ENCODE measurements around the gene LARP1.
"Not testable (repeated sequence)": the region's sequence is repeated elsewhere in the genome, so short reads cannot be mapped to it uniquely, and the experiment has no call there.

The LARP1 gene

DNA sequence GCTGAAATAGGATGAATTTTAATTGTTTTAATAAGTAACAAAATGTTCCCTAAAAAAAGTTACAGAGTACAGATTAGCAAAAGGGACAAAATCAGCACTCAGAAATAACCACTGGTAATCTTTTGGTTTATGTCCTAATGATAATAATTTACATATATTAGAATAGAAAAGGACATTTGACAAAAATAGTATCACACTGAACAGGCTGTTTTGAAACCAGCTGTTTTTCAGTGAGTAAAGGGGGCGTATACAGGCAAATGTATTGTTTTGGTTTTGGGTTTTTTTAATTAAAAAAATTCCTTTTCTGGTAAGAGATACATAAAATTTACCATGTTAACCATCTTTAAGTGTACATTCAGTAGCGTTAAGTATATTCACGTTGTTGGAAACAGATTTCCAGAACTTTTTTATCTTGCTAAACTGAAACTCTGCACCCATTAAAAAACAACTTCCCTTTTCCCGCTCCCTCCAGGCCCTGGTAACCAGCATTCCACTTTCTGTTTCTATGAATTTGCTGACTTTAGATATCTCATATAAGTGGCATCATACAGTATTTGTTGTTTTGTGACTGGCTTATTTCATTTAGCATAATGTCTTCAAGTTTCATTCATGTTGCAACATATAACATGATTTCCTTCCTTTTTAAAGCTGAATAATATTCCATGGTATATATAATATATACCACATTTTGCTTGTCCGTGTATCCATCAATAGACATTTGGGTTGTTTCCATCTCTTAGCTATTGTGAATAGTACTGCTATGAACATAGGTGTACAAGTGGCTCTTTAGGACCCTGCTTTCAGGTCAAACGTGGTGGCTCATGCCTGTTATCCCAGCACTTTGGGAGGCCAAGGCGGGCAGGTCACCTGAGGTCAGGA is 20.6 kb upstream of the LARP1 start:
- in situ Hi-C loops (cut with MboI; ENCODE audit: low sequenced_read_pairs), result no loop called here

DNA sequence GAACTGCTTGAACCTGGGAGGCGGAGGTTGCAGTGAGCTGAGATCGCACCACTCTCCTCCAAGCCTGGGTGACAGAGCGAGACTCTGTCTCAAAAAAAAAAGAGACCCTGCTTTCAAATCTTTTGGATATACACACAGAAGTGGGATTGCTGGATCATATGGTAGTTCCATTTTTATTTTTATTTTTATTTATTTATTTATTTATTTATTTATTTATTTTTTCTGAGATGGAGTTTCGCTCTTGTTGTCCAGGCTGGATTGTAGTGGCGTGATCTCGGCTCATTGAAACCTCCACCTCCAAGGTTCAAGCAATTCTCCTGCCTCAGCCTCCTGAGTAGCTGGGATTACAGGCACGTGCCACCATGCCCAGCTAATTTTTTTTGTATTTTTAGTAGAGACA is 19.8 kb upstream of the LARP1 start:
- in situ Hi-C loops (cut with MboI; ENCODE audit: low sequenced_read_pairs), result not testable (repeated sequence)

DNA sequence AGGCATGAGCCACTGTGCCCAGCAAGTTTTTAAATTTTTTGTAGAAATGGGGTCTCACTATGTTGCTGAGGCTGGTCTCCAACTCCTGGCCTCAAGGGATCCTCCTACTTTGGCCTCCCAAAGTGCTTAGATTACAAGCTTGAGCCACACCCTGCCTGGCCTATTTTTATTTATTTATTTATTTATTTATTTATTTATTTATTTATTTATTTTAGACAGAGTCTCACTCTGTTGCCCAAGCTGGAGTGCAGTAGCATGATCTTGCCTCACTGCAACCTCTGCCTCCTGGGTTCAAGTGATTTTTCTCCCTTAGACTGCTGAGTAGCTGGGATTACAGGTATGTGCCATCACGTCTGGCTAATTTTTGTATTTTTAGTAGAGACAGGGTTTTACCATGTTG is 18.8 kb upstream of the LARP1 start:
- in situ Hi-C loops (cut with MboI; ENCODE audit: low sequenced_read_pairs), result not testable (repeated sequence)

DNA sequence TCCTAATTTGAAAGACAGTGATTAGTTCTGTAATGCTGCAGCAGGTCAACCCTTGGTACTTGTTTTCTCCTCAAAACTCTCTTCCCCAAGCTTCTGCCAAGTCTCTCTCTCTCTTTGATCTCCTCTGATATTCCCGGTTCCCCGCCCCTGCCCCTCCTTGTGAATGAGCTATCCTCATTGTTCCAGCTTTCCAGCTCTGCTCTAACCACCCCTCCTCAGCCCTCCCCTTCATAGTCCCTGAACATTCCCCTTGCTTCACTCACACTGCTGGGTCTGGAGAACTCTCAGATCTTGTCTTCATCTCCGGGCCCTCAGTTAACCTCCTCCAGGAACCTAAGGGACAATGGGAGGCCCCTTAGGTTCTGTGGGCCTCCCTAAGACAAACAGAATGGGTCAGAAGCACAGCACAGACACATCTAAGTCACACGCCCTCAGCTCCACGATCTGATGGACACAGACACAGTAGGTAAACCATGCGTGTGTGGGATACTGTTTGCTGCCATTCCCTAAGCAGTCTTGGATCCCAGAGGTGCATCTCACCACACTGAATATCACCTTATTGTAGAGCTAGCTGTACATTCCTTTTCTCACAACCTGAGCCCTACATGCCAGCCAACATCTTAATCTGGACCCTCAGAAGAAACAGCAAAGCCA is 17.4 kb upstream of the LARP1 start:
- in situ Hi-C loops (cut with MboI; ENCODE audit: low sequenced_read_pairs), result no loop called here

DNA sequence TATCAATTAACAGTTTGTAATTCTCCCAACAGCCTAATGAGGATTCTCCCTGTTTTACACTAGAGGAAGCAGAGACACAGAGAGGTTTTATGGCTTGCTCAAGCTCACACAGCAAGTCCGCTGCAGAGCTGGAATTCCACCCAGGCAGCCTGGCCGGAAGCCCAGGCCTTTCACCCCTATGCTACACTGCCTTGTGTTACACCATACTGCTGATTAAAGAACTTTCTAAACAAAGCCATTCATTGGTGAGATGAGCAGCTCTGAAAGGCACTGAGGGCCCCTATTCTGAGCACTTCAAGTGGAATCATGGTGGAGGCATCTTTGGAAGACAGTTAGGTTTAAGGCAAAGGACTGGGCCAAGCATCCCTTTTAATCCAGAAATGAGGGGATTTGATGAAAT is 14.7 kb upstream of the LARP1 start:
- in situ Hi-C loops (cut with MboI; ENCODE audit: low sequenced_read_pairs), result no loop called here

DNA sequence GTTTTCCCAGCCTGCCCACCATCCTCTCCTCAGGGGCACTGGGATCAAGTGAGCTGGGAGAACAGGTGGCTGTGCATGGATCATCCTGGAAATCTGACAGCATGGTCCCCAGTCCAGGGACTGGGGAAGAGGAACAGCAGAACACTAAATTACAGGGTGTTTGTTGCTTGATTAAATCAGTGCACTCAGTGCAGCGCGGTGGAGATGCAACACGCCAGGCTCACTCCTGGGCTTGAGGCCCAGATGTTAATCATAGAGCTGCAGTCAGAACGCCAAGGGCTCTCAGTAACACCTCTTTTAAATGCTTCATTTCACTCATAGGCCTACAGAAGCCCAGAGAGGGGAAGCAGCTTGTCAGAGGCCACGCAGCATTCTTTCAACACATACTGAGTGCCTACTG is 14.2 kb upstream of the LARP1 start:
- in situ Hi-C loops (cut with MboI; ENCODE audit: low sequenced_read_pairs), result no loop called here

DNA sequence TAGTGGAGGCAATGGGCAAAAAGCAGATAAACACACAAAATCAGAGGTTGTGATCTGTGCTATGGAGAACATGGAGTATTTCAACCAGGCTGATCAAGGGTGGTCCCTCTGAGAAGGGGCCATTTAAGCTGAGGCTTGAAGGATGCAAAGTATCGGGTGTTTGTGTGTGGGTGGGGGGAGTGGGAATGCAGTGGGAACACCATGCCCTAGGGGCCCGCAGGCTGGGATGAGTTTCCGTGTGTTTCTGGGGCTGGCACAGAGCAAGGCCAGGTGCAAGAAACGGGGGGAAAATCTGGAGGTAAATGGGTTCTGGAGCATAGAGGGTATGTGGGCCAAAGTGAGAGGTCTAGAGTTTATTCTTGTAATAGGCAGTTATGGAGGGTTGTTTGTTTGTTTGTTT is 13.8 kb upstream of the LARP1 start:
- in situ Hi-C loops (cut with MboI; ENCODE audit: low sequenced_read_pairs), result no loop called here

DNA sequence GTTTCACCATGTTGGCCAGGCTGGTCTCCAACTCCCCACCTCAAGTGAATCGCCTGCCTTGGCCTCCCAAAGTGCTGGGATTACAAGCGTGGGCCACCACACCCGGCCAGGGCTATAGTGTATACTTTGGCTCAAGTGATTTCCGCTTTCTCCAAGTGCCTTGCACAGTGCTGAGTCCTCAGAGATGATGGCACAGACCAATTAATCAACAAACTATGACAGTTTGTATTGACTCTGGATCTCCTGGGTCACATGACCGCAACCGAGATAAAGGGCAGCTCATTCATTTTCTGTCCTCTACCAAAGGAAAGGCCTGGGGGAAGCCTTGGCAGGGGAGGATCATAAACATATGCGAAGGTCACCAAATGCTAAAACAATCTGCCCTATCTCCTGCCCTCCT is 11.4 kb upstream of the LARP1 start:
- in situ Hi-C loops (cut with MboI; ENCODE audit: low sequenced_read_pairs), result no loop called here

DNA sequence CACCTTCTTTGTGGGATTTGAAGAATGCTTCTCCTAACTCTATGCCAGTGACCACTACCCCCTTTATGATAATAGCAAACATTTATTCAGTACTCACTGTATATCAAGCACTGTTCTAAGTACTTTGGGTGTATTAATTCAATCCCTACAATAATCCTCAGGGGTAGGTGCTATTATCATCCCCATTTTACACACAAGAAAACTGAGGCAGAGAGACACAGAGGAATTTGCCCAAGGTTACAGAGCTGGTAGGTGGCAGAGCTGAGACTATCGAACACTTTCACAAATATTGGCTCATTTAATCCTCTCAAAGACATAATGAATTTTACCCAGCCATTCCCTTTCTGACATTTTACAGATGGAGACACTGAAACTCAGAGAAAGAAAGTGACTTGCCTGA is 9.8 kb upstream of the LARP1 start:
- in situ Hi-C loops (cut with MboI; ENCODE audit: low sequenced_read_pairs), result no loop called here

DNA sequence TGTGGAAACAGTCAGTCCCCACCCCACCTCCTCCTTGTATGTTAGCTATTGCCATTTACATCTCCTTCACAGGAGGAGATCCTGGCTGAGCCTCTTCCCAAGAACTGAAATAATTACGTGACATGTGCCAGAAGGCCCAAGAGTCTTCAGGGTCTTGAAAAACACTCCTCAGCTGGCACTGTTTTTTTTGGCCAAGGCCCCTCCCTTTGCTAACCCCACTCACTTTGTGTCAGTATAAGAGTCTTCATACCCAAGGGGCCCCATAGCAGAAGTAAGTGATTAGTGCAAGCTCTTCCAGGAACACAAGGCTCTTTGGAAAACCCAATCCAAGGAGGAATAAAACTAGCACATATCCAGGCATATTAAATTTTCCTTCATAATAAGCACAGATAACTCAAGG is 5.7 kb upstream of the LARP1 start:
- in situ Hi-C loops (cut with MboI; ENCODE audit: low sequenced_read_pairs), result no loop called here

DNA sequence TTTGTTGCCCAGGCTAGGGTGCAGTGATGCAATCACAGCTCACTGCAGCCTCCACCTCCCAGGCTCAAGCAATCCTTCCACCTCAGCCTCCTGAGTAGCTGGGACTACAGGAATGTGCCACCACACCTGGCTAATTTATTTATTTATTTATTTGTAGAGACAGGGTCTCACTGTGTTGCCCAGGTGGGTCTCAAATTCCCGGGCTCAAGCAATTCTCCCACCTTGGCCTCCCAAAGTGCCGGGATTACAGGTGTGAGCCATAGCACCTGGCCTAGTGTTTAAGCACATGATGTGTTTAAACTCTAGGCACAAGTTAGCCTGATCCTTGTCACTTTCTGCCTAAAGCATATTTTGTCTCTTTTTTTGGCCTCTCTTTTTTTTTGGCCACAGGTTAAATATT is 4.5 kb upstream of the LARP1 start:
- in situ Hi-C loops (cut with MboI; ENCODE audit: low sequenced_read_pairs), result not testable (repeated sequence)

DNA sequence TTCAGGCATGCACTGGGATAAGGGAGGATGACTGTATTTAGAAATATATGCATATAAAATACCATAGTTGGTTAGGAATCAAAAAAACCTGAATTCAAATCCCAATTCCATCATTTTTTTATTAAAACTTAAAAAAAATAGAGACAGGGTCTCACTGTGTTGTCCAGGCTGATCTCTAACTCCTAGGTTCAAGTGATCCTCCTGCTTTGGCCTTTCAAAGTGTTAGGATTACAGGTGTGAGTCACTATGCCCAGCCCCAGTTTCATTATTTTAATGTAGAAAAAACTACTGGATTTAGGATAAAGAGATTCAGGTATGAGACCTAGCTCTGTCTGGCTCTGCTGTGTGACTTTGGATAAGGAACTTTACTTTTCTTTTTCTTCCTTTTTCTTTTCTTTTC is 3.3 kb upstream of the LARP1 start:
- in situ Hi-C loops (cut with MboI; ENCODE audit: low sequenced_read_pairs), result no loop called here

DNA sequence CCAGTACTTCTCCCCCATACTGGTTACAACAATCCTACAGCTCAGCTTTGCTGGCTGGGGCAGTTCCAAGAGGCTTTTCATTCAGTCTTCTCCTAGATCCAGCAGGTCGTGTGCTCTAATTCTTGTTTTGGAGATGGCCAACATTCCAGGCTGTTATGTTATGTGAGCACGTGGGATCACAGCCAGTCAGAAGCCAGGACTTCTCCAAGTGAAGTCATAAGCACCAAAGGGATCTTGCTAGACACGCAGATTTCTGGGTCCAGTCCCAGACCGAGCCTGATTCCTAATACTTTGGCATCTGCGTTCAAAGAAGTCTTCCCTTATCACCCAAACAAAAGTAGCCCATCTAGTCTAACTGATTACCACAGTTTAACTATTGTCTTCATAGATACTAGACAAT is 1.4 kb upstream of the LARP1 start:
- in situ Hi-C loops (cut with MboI; ENCODE audit: low sequenced_read_pairs), result no loop called here

DNA sequence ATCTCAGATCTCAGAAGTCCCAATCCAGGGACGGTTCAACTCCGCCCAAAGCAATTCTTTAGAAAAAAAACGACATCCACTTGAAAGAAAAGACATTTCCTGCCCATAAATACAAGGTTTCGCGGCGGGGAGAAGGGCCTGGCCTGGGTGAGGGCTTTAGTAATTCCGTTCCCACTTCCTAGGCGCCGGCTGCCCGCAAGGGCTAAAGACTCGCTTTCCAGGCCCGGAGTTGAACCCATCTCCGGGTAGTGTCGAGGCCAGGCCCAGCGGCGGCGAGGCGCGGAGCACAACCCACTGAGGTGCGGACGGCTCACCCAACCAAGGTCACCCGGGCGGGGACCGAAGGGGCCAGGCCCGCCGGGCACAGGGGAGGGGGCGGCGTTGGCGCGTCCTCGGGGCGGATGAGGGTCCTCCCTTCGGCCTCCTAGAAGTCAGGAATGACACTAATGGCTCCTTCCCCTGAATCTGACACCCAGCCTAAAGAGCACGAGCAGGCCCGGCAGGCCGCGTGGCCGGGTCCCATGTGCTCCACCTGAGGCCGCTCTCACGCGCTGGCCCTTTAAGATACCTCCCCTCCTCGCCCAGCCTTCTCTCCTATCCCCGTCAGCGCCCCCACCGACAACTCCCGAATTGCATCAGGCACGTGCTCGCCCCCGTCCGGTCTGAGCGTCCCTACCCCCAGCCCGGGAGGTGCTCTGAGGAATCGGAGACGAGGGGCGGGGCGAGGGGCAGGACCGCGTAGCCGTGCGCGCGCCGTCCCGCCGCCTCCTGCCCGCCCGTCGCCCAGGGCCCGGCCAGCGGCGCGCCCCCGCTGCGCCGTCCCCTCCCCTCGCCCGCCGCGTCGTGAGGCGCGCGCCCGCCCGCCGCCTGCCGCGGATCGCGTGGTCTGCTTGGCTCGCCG is 467 bp upstream of the LARP1 start:
- in situ Hi-C loops (cut with MboI; ENCODE audit: low sequenced_read_pairs), result no loop called here

DNA sequence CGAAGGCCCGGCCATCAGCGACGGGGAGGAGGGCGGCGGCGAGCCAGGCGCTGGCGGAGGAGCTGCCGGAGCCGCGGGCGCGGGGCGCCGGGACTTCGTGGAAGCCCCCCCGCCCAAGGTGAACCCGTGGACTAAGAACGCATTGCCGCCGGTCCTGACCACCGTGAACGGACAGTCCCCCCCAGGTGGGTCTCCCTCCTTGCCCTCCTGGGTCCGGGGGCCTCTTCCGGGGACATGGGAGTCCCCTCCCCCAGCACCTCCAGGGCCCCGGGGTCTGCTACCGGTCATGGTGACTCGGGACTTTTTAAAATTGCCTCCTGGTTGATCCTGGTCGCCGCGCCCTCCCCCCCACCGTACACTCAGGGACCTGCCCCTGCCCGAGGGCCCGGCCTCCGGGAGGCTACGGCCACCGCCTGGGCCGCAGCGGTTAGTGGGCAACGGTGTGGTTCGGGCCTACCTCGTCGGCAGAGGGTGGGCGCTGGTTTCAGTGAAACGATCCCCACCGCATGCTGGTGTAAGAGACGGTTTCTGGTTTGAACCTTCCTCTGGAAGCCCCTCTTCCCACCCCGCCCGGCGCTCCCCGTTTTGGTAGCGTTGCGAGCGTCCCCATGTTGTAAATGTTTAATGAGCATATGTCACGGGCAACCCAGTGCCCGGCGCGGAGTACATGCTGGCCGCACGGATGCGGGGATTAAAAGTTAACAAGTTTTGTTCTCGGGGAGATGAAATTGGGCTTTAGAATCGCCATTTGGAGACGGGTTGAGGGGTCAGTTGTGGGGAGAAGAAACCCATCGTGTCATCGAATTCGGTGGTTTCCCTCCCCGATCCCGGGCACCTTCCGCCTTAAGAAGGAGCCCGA is 1.1 kb downstream of the LARP1 start:
- in situ Hi-C loops (cut with MboI; ENCODE audit: low sequenced_read_pairs), result no loop called here

DNA sequence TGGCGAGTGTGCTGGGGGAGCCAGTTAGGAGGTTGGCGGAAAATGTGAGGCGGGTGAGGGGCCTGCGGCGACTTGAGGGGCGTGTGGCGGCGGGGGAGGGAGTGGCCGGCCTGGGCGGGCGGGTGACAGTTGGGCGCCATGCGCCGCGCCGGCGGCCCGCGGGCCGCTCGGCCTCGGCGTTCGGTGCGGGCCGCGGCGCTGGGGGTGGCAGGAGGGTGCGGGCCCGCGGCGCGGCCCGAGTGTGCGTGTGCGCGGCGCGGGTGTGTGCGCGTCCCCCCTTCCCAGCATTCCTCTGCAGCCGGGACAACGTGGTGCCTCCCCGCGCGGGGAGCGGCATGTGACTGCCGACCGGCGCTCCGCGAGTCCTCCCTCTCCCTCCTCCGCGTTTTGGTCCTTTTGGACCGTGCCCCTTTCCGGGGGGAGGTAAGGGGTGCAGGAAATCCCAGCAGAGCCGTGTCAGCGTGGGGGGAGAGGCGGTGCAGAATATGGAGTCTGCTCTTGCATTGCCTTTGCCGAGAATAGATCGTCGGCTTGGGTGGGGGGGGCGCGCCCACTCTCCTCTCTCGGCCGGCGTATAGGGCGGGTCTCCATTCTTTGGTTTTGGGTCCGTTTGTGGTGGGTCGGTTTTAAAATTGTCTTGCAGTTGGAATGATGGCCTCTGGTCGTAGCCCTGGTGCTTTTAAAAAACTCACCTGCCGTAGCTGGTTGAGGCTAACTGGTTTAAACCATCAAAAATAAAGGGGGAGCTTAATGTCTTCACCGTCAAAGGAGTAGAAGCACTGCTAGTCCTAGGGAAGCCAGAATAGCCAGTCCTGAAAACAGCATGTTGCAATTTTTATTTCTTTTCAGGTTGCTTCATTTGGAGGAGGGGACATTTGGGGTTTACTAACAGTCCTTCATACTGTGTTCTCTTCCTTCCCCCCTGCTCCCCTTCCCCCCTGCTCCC is 2.0 kb downstream of the LARP1 start:
- in situ Hi-C loops (cut with MboI; ENCODE audit: low sequenced_read_pairs), result no loop called here

DNA sequence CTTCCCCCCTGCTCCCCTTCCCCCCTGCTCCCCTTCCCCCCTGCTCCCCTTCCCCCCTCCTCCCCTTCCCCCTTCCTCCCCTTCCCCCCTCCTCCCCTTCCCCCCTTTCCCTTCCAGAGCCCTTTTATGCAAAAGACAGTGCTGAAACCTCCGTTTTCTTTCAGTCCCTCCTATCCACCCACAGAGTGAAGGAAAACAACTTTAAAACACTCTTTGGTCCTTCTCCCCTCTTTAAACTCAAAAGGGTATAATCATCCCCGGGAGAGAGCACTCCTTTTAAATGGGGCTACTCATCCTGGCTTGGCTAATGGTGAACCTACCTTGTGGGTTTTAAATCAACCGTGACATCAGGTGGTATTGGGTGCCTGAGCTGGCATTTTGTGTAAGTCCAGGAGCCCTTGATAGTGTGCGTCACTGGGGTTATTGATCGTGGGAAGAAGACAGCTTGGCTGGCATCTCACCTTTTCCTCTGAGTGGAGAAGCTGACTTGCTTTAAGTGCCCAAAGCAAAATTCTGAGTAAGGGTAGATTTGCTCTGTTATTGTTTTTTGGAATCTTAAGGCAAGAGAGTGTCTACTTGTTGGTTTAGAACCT is 2.7 kb downstream of the LARP1 start:
- in situ Hi-C loops (cut with MboI; ENCODE audit: low sequenced_read_pairs), result no loop called here

DNA sequence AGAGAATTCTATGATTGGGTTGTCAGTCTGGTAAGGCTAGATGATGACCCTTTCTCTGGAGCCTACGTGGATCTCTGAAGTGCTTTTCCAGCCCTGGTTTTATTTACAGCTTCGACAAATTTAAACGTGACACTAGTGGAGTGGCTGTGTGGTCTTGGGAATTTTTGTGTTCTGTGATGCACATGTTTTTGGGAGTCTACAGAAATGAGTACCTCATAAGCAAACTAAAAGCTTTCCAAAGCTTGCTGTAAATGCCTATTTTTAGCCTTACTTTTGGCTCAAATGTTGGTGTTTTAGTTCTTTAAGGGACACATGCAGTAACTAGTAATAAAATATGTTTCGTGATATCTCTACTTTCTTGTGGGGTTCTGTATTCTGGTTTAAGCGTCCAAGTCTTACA is 3.3 kb downstream of the LARP1 start:
- in situ Hi-C loops (cut with MboI; ENCODE audit: low sequenced_read_pairs), result no loop called here

DNA sequence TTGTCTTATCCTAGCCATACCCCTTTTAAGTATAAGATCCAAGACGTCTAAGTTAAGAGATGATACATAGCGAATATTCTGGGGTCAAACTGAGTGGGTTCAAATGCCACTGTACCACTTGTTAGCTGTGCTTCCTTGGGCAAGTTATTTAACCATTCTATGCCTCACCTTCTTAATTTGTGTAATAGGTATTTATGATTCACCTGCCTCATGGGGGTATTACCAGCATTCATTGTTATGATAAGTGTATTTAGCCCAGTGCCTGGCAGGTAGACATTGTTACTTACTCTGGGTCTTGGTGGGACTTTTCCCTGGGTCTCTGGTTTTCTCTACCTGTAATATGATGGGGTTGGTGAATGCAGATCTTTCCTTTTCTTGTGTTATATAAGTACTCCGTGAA is 3.8 kb downstream of the LARP1 start:
- in situ Hi-C loops (cut with MboI; ENCODE audit: low sequenced_read_pairs), result no loop called here
